ENCODE data around the gene TSPAN5. TPM values are rescaled to one million over a fixed set of nuclear protein-coding genes. Genes with fewer than 3 reads are reported as not detected.

Gene TSPAN5
- total RNA-seq, 1 experiment from 2014 or later: 41.8 TPM

GRCh38 chr4:98546910-98547594 lies 111.4 kb downstream of the TSPAN5 start:
- Histone ChIP-seq H4K20me1 (ENCODE audit: low read length) (no peaks in the 10 kb centered on the region), H3K9ac (ENCODE audit: low read length) (no peak overlapping the region), H3K9me3 (ENCODE audit: low read length) (no peaks in the 10 kb centered on the region), H3K27me3 (ENCODE audit: low read length) (no peaks in the 10 kb centered on the region), H3K79me2 (ENCODE audit: low read length) (peaks cover 34% of the 10 kb centered on the region), H3K4me1 (ENCODE audit: insufficient read depth, low read length) (peaks cover 6% of the 10 kb centered on the region; the same call in 1 of the 2 replicates), H3K4me2 (ENCODE audit: low read length) (no peak overlapping the region), H3F3A (ENCODE audit: low read length, unreplicated experiment) (no peaks in the 10 kb centered on the region), H3K9me2 (replicated peaks; ENCODE audit: low read length) (no peaks in the 10 kb centered on the region), H3K27ac (ENCODE audit: low read length) (no peak overlapping the region), H2AFZ (ENCODE audit: low read length) (no peak overlapping the region), H3K36me3 (ENCODE audit: low read depth, low read length) (no peaks in the 10 kb centered on the region), H3K4me3 (ENCODE audit: low read length) (no peak overlapping the region)
- ATAC-seq (no peak), DNase-seq (no peak)
- BruUV-seq (replicated peaks): no TSS peak
- intact Hi-C loops (cut with micrococcal nuclease): no loop called here
- POLR2A ChIA-PET (ENCODE audit: unreplicated experiment): no interaction called here
- CTCF ChIA-PET: no interaction called here
- TF ChIP-seq EZH2phosphoT487 (IDR thresholded peaks at IDR 0.05; ENCODE audit: borderline replicate concordance, low read length): no peak
- TF ChIP-seq, protein P1, sequence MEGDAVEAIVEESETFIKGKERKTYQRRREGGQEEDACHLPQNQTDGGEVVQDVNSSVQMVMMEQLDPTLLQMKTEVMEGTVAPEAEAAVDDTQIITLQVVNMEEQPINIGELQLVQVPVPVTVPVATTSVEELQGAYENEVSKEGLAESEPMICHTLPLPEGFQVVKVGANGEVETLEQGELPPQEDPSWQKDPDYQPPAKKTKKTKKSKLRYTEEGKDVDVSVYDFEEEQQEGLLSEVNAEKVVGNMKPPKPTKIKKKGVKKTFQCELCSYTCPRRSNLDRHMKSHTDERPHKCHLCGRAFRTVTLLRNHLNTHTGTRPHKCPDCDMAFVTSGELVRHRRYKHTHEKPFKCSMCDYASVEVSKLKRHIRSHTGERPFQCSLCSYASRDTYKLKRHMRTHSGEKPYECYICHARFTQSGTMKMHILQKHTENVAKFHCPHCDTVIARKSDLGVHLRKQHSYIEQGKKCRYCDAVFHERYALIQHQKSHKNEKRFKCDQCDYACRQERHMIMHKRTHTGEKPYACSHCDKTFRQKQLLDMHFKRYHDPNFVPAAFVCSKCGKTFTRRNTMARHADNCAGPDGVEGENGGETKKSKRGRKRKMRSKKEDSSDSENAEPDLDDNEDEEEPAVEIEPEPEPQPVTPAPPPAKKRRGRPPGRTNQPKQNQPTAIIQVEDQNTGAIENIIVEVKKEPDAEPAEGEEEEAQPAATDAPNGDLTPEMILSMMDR (conservative IDR thresholded peaks at IDR 0.05; ENCODE audit: low read depth, low read length): no peak
- TF ChIP-seq EZH2 (IDR thresholded peaks at IDR 0.05; ENCODE audit: low read length, unreplicated experiment): no peak

DNA sequence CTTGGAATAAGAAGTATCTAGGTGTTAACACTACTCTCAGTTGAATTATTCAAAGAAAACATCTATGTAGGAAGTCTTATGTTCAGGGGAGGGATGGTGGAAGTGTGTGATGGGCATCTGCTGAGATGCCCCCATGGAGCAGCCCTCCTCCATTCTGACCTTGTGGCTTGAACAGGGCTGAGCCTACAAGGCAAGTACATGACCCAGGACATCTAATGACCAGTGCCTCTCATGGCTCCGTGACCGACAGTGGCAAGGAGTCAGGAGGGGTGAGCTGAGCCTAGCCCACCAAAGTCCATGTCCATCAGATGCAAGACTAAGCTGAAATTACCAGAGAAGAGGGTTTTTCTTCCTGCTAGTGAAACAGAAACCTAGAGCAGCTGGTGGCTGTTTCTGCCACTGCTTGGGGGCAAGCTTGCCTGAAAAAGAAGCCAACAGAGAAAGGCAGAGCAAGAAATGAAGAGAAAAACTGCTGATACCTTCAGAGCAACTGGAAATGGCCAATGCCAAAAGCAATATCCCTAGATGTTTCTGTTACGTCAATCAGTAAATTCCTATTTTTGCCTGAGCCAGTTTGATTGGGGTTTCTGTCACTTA lies 113.5 kb downstream of the TSPAN5 start:
- H3F3A ChIP-seq (ENCODE audit: low read length, unreplicated experiment): no peaks in the 10 kb centered on the region
- no TSS peak for BruUV-seq (replicated peaks)
- no peaks in the 10 kb centered on the region for H3K27me3 ChIP-seq (ENCODE audit: low read length)
- H4K20me1 ChIP-seq (ENCODE audit: low read length): no peaks in the 10 kb centered on the region
- H3K36me3 ChIP-seq (ENCODE audit: low read depth, low read length): no peaks in the 10 kb centered on the region
- H3K9me3 ChIP-seq (ENCODE audit: low read length): no peaks in the 10 kb centered on the region
- no peak overlapping the region for H3K4me3 ChIP-seq (ENCODE audit: low read length)
- no peak overlapping the region for H3K27ac ChIP-seq (ENCODE audit: low read length)
- peaks cover 38% of the 10 kb centered on the region for H3K79me2 ChIP-seq (ENCODE audit: low read length)
- no peak for TF ChIP-seq EZH2phosphoT487 (IDR thresholded peaks at IDR 0.05; ENCODE audit: borderline replicate concordance, low read length)
- TF ChIP-seq, protein P1 (conservative IDR thresholded peaks at IDR 0.05; ENCODE audit: low read depth, low read length): no peak
- TF ChIP-seq EZH2 (IDR thresholded peaks at IDR 0.05; ENCODE audit: low read length, unreplicated experiment): no peak
- CTCF ChIA-PET: no interaction called here
- intact Hi-C loops (cut with micrococcal nuclease): no loop called here
- DNase-seq (no peak), ATAC-seq (no peak)
- H3K9me2 ChIP-seq (replicated peaks; ENCODE audit: low read length): no peaks in the 10 kb centered on the region
- no peak overlapping the region for H3K4me2 ChIP-seq (ENCODE audit: low read length)
- POLR2A ChIA-PET (ENCODE audit: unreplicated experiment): no interaction called here
- H3K4me1 ChIP-seq (ENCODE audit: insufficient read depth, low read length): peaks cover 11% of the 10 kb centered on the region; the same call in 1 of the 2 replicates
- H3K9ac ChIP-seq (ENCODE audit: low read length): no peak overlapping the region
- H2AFZ ChIP-seq (ENCODE audit: low read length): no peak overlapping the region
